ENCODE data around the gene OGDH. TPM values are rescaled to one million over a fixed set of nuclear protein-coding genes. Genes with fewer than 3 reads are reported as not detected.

The OGDH gene
- total RNA-seq, 1 experiment from 2014 or later: 69.1 TPM

DNA sequence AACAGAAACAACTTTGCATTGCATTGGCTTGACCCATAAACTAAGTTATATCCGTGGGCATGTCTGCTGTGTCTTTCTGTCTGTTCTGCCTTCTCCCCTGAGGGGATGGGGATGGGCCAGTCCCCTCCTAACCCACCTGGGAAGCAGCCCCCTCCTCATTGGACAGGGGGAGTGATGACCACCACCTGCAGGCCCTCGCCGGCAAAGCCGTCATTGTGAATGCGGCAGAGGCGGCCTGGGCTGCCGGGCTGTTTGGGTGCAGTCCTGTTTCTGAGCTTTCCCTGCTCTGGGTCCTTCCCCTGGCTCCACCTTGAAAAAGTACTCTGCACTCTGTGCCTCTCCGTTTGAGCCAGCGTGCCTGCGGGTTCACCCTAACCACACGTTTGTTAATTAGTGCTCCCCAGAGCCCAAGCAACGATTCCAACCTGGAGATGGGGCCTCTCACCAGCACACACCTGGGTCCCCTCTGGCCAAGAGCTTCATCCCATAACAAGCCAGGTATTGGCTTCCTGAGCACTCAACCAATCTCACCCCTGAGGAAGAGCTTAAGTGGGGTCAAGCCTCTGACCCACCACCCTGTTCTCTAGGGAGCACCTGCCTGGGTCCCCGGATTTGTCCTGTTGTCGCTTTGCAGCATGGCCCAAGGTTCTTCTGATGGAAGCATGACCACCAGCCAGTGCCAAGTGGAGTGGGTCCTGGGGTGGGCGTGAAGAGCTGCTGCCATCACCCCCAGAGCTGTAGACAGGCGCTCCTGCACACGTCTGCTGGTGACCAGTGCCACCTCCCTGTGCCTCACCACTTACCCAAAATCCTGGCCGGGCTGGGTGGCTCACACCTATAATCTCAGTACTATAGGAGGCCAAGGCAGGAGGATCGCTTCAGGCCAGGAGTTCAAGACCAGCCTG lies 102.8 kb downstream of the OGDH start:
- POLR2A ChIA-PET: interaction anchor here (0.8 kb wide), 1 partner anchor 103 kb away, joined by 3 read pairs; the partner anchor contains the start of gene OGDH

More for the DNA sequence above, 102.8 kb downstream of the OGDH start:
- no peaks in the 10 kb centered on the region for H3K9me2 ChIP-seq (ENCODE audit: insufficient read depth)
- intact Hi-C loops (cut with micrococcal nuclease): no loop called here
- no peaks in the 10 kb centered on the region for H3K9me3 ChIP-seq (ENCODE audit: control insufficient read depth in 1 of 2, insufficient read depth in 1 of 2, low read depth in 1 of 2, low read length in 2 of 2)
- no peaks in the 10 kb centered on the region for H4K20me1 ChIP-seq (ENCODE audit: insufficient read depth)
- no peak overlapping the region for H3K4me2 ChIP-seq (ENCODE audit: low read length)
- H3K36me3 ChIP-seq (ENCODE audit: control insufficient read depth in 1 of 2, insufficient read depth in 2 of 2, low read length in 2 of 2): peaks cover 3 to 5% of the 10 kb centered on the region in 2 experiments; a peak in 3 of 4 replicates
- no peaks in the 10 kb centered on the region for H3K79me2 ChIP-seq (ENCODE audit: insufficient read depth, low read length)
- peaks cover 0 to 27% of the 10 kb centered on the region in 2 experiments; a peak in 2 of 4 replicates for H3K4me1 ChIP-seq (ENCODE audit: control insufficient read depth in 1 of 2, insufficient read depth in 2 of 2, low read length in 2 of 2)
- H3K27me3 ChIP-seq (ENCODE audit: insufficient read depth, low read length): no peaks in the 10 kb centered on the region
- TF ChIP-seq, protein P1, sequence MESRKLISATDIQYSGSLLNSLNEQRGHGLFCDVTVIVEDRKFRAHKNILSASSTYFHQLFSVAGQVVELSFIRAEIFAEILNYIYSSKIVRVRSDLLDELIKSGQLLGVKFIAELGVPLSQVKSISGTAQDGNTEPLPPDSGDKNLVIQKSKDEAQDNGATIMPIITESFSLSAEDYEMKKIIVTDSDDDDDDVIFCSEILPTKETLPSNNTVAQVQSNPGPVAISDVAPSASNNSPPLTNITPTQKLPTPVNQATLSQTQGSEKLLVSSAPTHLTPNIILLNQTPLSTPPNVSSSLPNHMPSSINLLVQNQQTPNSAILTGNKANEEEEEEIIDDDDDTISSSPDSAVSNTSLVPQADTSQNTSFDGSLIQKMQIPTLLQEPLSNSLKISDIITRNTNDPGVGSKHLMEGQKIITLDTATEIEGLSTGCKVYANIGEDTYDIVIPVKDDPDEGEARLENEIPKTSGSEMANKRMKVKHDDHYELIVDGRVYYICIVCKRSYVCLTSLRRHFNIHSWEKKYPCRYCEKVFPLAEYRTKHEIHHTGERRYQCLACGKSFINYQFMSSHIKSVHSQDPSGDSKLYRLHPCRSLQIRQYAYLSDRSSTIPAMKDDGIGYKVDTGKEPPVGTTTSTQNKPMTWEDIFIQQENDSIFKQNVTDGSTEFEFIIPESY (IDR thresholded peaks at IDR 0.05; ENCODE audit: extremely low read depth, insufficient replicate concordance, low read length): no peak
- ATAC-seq (no peak), DNase-seq (ENCODE audit: low read depth, low spot score) (no peak)
- H3K4me3 ChIP-seq (replicated peaks in 1 of 2; ENCODE audit: low read depth in 1 of 2, low read length in 2 of 2): no peak overlapping the region
- BruUV-seq (replicated peaks): no TSS peak
- H2AFZ ChIP-seq (ENCODE audit: low read depth, low read length, poor library complexity, severe bottlenecking): no peak overlapping the region
- ChIA-PET CTCF (no interaction called here), RAD21 (ENCODE audit: low non-redundant PET in 1 of 2, low total read pairs in 2 of 2, uncharacterized antibody in 2 of 2, unreplicated experiment in 2 of 2) (no interaction called here)
- H3K9ac ChIP-seq (ENCODE audit: low read length): no peak overlapping the region
- H3K27ac ChIP-seq (ENCODE audit: low read depth, low read length): no peak overlapping the region

Measured in HCT116 (cell line).